ENCODE measurements around the gene TMEM175. TPM values are rescaled to one million over a fixed set of nuclear protein-coding genes. Genes with fewer than 3 reads are reported as not detected.

TMEM175 gene
- total and polyA plus RNA-seq, 2 of the 4 experiments (the other 2 are of a cell fraction) = 7.7 to 41.9 TPM

GRCh38 chr4:896630-897029 is 35.6 kb upstream of the TMEM175 start:
- no peak overlapping the region for H2AFZ ChIP-seq (replicated peaks; ENCODE audit: low read length, poor library complexity)
- 93% methylated on average over 10 of the region's 20 CpGs; no CpG with 5 or more reads in 1 of the 2 experiments for WGBS, 2 experiments (ENCODE audit: extremely low coverage in 2 of 2, insufficient read length in 1 of 2)
- H3K4ac ChIP-seq (ENCODE audit: low read depth, low read length) = no peak overlapping the region
- H2AK9ac ChIP-seq (replicated peaks; ENCODE audit: low read depth, low read length, poor library complexity) = no peak overlapping the region
- H3K9ac ChIP-seq (ENCODE audit: low read depth, low read length) = no peak overlapping the region
- H3K27ac ChIP-seq (ENCODE audit: insufficient read depth, low read length) = no peak overlapping the region
- no peak overlapping the region for H2AK5ac ChIP-seq (ENCODE audit: low read depth, low read length)
- H3K36me3 ChIP-seq (ENCODE audit: control insufficient read depth, insufficient read depth, low read length) = peaks cover 61% of the 10 kb centered on the region
- H3K23ac ChIP-seq (ENCODE audit: low read depth, low read length) = no peak overlapping the region
- H4K20me1 ChIP-seq (ENCODE audit: insufficient read depth, low read length) = peaks cover 19% of the 10 kb centered on the region
- no peak for DNase-seq
- no TSS peak for BruUV-seq (replicated peaks)
- no peak overlapping the region for H3K4me3 ChIP-seq (ENCODE audit: insufficient read depth, low read depth, low read length)
- dilution Hi-C loops (cut with HindIII; ENCODE audit: low sequenced_read_pairs, unreplicated experiment) (no loop called here), intact Hi-C loops (cut with micrococcal nuclease) (no loop called here), in situ Hi-C loops (cut with MboI; ENCODE audit: low sequenced_read_pairs) (no loop called here)
- ChIA-PET CTCF (no interaction called here), POLR2A (ENCODE audit: unreplicated experiment) (no interaction called here)
- no peak overlapping the region for H2BK120ac ChIP-seq (ENCODE audit: low read depth, low read length)
- no peak overlapping the region for H3K14ac ChIP-seq (replicated peaks; ENCODE audit: low read depth, low read length)
- H2BK5ac ChIP-seq (ENCODE audit: low read depth, low read length, poor library complexity, severe bottlenecking) = no peak overlapping the region
- ATAC-seq (ENCODE audit: low read depth) = no peak
- no peaks in the 10 kb centered on the region for H3K9me1 ChIP-seq (ENCODE audit: insufficient read depth, low read length)
- H3K4me2 ChIP-seq (ENCODE audit: low read depth, low read length) = no peak overlapping the region
- no peak overlapping the region for H3K18ac ChIP-seq (ENCODE audit: low read depth, low read length)
- no peaks in the 10 kb centered on the region for H3K4me1 ChIP-seq (ENCODE audit: control insufficient read depth, insufficient read depth, low read length)
- no peak overlapping the region for H2BK20ac ChIP-seq (ENCODE audit: low read depth, low read length)
- H3K79me1 ChIP-seq (ENCODE audit: low read depth in 1 of 2, low read length in 2 of 2) = peaks cover 10 to 47% of the 10 kb centered on the region in 2 experiments; a peak in 2 of 4 replicates
- H4K5ac ChIP-seq (ENCODE audit: low read depth, low read length) = no peak overlapping the region
- no peak overlapping the region for H4K8ac ChIP-seq (ENCODE audit: low read depth in 2 of 2, low read length in 2 of 2)
- H4K91ac ChIP-seq (ENCODE audit: insufficient read depth, low read depth, low read length) = no peak overlapping the region
- TF ChIP-seq FOS (IDR thresholded peaks at IDR 0.05; ENCODE audit: low read depth, low read length) (no peak), RCOR1 (IDR thresholded peaks at IDR 0.05; ENCODE audit: insufficient replicate concordance, low read length) (no peak), RAD21 (IDR thresholded peaks at IDR 0.05; ENCODE audit: low read length) (no peak), SMC3 (IDR thresholded peaks at IDR 0.05; ENCODE audit: low read depth, low read length) (no peak), BHLHE40 (IDR thresholded peaks at IDR 0.05; ENCODE audit: low read depth, low read length) (no peak), USF2 (IDR thresholded peaks at IDR 0.05; ENCODE audit: low read depth, low read length) (no peak), MAZ (IDR thresholded peaks at IDR 0.05; ENCODE audit: borderline replicate concordance, low read depth, low read length) (no peak), MAFK (IDR thresholded peaks at IDR 0.05; ENCODE audit: low read depth, low read length) (no peak), POLR2A (IDR thresholded peaks at IDR 0.05; ENCODE audit: low read depth, low read length) (no peak), NFE2L2 (IDR thresholded peaks at IDR 0.05; ENCODE audit: low read depth, low read length) (no peak), MXI1 (IDR thresholded peaks at IDR 0.05; ENCODE audit: borderline replicate concordance, low read depth, low read length) (no peak), RFX5 (IDR thresholded peaks at IDR 0.05; ENCODE audit: low read depth, low read length) (no peak), CEBPB (IDR thresholded peaks at IDR 0.05; ENCODE audit: low read depth, low read length) (no peak), ELK1 (IDR thresholded peaks at IDR 0.05; ENCODE audit: borderline replicate concordance, low read depth, low read length) (no peak), CHD1 (IDR thresholded peaks at IDR 0.05; ENCODE audit: low read depth, low read length) (no peak)
- TF ChIP-seq, protein P1, sequence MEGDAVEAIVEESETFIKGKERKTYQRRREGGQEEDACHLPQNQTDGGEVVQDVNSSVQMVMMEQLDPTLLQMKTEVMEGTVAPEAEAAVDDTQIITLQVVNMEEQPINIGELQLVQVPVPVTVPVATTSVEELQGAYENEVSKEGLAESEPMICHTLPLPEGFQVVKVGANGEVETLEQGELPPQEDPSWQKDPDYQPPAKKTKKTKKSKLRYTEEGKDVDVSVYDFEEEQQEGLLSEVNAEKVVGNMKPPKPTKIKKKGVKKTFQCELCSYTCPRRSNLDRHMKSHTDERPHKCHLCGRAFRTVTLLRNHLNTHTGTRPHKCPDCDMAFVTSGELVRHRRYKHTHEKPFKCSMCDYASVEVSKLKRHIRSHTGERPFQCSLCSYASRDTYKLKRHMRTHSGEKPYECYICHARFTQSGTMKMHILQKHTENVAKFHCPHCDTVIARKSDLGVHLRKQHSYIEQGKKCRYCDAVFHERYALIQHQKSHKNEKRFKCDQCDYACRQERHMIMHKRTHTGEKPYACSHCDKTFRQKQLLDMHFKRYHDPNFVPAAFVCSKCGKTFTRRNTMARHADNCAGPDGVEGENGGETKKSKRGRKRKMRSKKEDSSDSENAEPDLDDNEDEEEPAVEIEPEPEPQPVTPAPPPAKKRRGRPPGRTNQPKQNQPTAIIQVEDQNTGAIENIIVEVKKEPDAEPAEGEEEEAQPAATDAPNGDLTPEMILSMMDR (conservative IDR thresholded peaks at IDR 0.05; ENCODE audit: low read depth, low read length) = no peak
- no peaks in the 10 kb centered on the region for H3K9me3 ChIP-seq (ENCODE audit: control insufficient read depth, insufficient read depth, low read length)
- H3K56ac ChIP-seq (ENCODE audit: extremely low read depth, insufficient read depth, low read length) = no peak overlapping the region
- no peak overlapping the region for H2BK15ac ChIP-seq (ENCODE audit: low read depth, low read length)
- no peaks in the 10 kb centered on the region for H3K27me3 ChIP-seq (ENCODE audit: control insufficient read depth, insufficient read depth, low read length)
